GM18511 (cell line): ENCODE data around the gene CACUL1.
"Not testable (repeated sequence)": the region's sequence is repeated elsewhere in the genome, so short reads cannot be mapped to it uniquely, and the experiment has no call there.

ENCODE experiments used
- ATAC-seq: cut with Tn5 transposase; IDR thresholded peaks from one replicate; pipeline ENCODE4 v1.9.1; 2021; ENCODE audit warnings: mild to moderate bottlenecking, moderate library complexity; ENCODE audit not compliant: unreplicated experiment

CACUL1 gene

DNA sequence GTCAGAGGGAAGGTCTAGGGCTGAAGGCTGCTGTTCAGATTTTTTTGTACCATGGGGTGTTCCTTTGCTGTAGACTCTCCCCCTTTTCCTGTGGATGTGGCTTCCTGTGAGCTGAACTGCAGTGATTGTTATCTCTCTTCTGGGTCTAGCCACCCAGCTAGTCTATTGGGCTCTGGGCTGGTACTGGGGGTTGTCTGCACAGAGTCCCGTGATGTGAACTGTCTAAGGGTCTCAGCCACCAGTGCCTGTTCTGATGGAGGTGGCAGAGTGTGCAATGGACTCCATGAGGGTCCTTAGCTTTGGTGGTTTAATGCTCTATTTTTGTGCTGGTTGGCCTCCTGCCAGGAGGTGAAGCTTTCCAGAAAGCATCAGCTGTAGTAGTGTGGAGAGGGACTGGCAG lies 96.6 kb downstream of the CACUL1 start:
- ATAC-seq: not testable (repeated sequence)

DNA sequence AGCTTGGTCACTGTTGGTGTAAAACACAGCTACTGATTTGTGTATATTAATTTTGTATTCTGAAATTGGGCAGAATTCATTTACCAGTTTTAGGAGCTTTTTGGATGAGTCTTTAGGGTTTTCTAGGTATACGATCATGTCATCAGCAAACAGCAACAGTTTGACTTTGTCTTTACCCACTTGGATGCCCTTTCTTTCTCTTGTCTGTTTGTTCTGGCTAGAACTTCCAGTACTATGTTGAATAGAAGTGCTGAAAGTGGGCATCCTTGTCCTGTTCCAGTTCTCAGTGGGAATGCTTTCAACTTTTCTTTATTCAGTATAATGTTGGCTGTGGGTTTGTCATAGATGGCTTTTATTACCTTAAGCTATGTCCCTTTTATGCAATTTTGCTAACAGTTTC lies 109.5 kb downstream of the CACUL1 start:
- not testable (repeated sequence) for ATAC-seq

DNA sequence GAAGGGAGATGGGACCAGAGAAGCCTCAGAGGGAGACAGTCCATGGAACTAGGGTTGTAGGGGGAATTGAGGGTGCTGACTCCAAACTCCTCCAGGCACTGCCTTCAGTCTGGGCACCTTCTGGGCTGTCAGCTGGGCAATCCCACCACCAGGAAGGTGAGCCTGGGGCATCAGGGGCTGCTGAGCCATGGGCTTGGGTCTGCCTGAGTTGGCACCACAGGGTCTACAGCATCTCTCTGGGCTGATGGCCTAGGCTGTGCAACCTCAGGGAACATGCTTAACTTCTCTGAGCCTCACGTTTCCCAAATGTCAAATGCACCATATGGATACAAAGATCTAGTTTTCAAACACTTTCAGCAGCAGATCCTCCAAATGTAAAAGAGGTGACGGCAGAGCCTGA lies 112.5 kb downstream of the CACUL1 start:
- ATAC-seq: no peak

DNA sequence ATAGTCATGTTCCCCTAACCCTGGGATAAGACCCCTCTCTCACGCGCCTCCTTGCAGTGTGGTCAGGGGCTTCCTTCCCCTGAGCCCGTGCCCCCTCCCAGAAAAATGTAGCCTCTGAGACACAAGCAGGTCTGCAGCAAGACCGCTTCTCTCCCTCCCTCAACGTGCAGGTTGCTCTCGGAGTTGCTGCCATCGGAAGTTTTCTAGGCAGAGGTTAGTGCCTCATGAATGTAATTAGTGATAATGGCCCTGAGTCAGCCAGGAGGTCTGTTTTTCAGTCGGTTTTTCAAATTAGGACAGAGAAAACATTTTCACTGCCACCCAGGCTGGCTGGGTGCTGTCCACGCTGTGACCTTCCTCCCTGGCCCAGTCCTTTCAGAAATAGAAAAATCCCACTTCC lies 116.1 kb downstream of the CACUL1 start:
- no peak for ATAC-seq

DNA sequence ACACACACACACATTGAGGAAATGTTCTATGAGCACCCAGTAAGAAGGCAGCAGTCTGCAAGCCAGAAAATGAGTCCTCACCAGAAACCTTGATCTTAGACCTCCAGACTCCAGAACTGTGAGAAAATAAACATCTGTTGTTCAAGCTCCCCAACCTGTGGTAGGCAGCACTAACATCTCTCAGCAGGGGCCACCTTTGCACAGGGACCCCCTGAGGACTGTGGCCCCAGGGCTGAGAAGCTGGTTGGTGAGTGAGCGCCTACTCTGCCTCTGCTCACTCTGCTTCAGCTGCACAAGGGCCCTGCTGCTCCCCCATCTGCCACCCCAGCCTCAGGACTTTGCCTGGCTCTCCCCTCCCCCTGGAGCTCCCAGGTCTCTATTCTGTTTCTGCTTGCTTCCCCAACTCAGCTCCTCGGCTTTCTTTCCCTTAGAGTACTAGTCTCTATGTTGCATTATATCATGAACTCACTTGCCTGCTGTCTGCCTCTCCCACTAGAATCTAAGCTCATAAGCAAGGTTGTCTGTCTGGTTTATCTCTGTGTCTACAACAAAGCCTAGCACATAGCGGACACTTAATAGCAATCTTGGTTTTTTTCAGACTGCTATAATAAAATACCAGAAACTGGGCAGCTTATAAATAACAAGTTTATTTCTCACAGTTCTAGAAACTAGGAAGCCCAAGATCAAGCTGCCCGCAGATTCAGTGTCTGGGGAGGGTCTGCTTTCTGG lies 118.9 kb downstream of the CACUL1 start:
- ATAC-seq: no peak

DNA sequence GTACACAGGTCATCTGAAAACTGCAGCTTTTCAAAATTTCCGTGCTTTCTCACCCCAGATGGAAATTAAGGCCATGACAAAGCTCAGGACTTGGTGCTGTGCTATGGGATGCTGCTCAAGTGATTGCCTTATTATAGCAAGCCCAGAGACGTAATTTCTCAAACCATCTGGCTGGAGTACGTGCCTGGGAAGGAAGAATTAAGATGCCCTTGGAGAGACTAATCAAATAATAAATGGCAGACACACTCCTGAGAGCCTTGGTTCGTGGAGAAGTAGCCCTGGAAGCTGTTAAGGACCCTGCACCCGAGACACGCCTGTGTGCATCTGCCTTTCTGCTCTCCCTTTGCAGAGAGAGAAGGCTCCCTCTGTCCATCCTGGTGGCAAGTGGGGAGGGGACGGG lies 121.0 kb downstream of the CACUL1 start:
- no peak for ATAC-seq

DNA sequence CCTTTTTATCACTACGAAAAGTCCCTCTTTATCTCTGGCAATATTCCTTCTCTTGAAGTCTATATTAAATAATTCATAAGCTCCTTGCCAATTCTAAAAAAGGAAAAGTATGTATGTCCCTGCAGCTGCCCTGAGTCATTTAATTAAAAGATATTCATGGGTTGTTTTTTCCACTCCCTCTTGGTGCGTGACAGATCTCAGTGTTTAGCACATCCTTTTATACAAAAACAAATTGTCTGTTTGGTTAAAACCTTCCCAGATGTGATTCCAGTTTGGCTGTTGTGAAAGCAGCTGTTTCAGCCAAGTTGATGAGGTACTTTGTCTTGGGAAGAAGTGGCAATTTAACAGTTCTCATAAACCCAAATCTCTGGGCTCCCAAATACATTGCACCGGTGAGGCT lies 125.6 kb downstream of the CACUL1 start:
- ATAC-seq: no peak

DNA sequence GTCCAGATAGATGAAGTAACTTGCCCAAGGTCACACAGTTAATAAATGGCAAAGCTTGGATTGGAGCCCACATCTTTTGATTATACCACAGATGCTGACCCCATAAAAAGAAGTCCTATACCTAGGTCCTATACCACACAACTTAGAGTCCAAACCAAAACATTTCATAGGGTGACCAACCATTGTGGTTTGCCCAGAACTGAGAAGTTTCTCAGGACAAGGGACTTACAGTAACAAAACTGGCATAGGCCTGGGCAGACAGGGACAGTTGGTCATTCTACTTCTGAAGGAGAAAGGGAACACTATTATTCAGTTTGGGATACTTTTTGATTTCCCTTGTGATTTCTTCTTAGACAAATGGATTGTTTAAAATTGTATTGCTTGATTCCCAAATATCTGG lies 126.4 kb downstream of the CACUL1 start:
- no peak for ATAC-seq

DNA sequence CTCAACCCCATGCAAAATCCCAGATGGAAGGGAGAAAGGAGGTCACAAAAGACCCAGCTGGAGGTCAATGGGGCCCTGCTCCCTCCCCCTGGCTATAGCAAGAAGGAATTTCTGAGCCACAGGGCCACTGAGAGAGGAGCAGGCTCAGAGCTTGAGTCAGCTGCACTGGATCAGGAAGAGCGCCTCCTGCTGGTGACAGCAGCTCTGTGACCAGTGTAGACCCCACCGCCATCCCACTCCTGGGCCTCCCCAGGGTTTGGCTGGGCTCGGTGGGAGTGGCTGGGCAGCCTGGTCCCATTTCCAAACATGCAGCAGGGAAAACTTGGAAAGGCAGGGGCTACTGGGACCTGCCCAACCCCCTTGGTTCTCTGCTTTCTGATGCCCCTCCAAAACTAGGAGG lies 127.8 kb downstream of the CACUL1 start:
- ATAC-seq: no peak
